ENCODE results near the gene IL1R2.

GRCh38 chr2:101993772-101994171 is 2.0 kb downstream of the IL1R2 start:
- TF ChIP-seq CTCF (tag by site-specific recombination; IDR thresholded peaks at IDR 0.05) (no peak), ZNF114 (tag by site-specific recombination; IDR thresholded peaks at IDR 0.05) (no peak), TCF7L2 (IDR thresholded peaks at IDR 0.05; ENCODE audit: borderline replicate concordance, low read depth, low read length) (no peak), ZBTB48 (tag by site-specific recombination; IDR thresholded peaks at IDR 0.05) (no peak), ZNF596 (tag by site-specific recombination; IDR thresholded peaks at IDR 0.05) (no peak), ZNF580 (tag by site-specific recombination; IDR thresholded peaks at IDR 0.05) (no peak), ZNF174 (tag by site-specific recombination; IDR thresholded peaks at IDR 0.05) (no peak), ZNF639 (tag by site-specific recombination; IDR thresholded peaks at IDR 0.05) (no peak), BCL11A (tag by site-specific recombination; IDR thresholded peaks at IDR 0.05; ENCODE audit: low read depth) (no peak), ZNF521 (tag by site-specific recombination; IDR thresholded peaks at IDR 0.05) (no peak), ZBTB44 (tag by site-specific recombination; IDR thresholded peaks at IDR 0.05) (no peak)

Measured in HEK293 (cell line).